NT2/D1 (cell line): Measurements from ENCODE around the gene APBA2.

Experiments used
- SUZ12 ChIP-seq: IDR thresholded peaks from 2 replicates; pipeline ENCODE4 v1.6.1; 2011; ENCODE audit not compliant: insufficient read length, insufficient read depth; ENCODE audit errors: extremely low read depth
- YY1 ChIP-seq: IDR thresholded peaks from 2 replicates; pipeline ENCODE4 v1.6.1; 2011; ENCODE audit not compliant: insufficient read length, insufficient read depth
- ZNF274 ChIP-seq: IDR thresholded peaks from 2 replicates; pipeline ENCODE4 v1.6.1; 2011; ENCODE audit warnings: mild to moderate bottlenecking, low read depth, low read length

DNA sequence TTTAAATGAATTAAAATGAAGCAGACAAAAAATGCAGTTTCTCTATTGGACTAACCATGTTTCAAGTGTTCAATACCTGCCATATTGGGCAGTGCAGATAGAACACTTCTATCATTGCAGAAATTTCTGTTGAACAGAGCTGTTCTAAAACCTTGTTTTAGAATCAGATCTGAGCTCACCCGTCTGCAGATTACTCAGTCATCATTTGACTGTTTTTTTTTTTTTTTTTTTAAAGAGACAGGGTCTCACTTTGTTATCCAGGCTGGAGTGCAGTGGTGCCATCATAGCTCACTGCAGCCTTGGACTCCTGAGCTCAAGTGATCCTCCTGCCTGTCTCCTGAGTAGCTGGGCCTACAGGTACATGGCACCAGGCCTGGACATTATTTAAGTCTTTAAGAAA, 128.7 kb downstream of the APBA2 start:
- no peak for TF ChIP-seq ZNF274
- TF ChIP-seq YY1, result no peak
- TF ChIP-seq SUZ12, result no peak
